Activated CD4-positive, alpha-beta T cell treated with anti-CD3 and anti-CD28 coated beads, Interleukin-2, amount 50 U/mL, for 48 hours (primary cell): Measurements from ENCODE around the gene CD37.
"Not testable (repeated sequence)": the region's sequence is repeated elsewhere in the genome, so short reads cannot be mapped to it uniquely, and the experiment has no call there.

Experiments
- DNase-seq, 2 experiments: peaks; one replicate each; pipeline ENCODE4 v3.0.0-alpha.2; 2020

CD37 gene

GRCh38 chr19:49348305-49349189 lies 13.3 kb downstream of the CD37 start:
- DNase-seq: no peak

- no peak for DNase-seq
Measured at GRCh38 chr19:49349567-49349966, 14.4 kb downstream of the CD37 start.

GRCh38 chr19:49355909-49356353 lies 20.7 kb downstream of the CD37 start:
- DNase-seq: no peak

GRCh38 chr19:49356382-49356781 lies 21.2 kb downstream of the CD37 start:
- DNase-seq: no peak

- DNase-seq: no peak
Measured at GRCh38 chr19:49357186-49357585, 22.0 kb downstream of the CD37 start.

GRCh38 chr19:49359851-49360820 lies 24.9 kb downstream of the CD37 start:
- DNase-seq: no peak

GRCh38 chr19:49361438-49362047 lies 26.3 kb downstream of the CD37 start:
- peak in 1 of 2 experiments; percentile 27 for DNase-seq

- no peak for DNase-seq
Measured at GRCh38 chr19:49362048-49362928, 27.1 kb downstream of the CD37 start, which contains the start of gene TEAD2. Gene TEAD2 (minus strand): TSS chr19:49362416. CDS start chr19:49360075, 2,341 bp downstream.

- no peak for DNase-seq
Measured at GRCh38 chr19:49362929-49363267, 27.7 kb downstream of the CD37 start.

GRCh38 chr19:49363268-49364082 lies 28.3 kb downstream of the CD37 start, which contains the start of gene DKKL1:
Gene DKKL1 (plus strand): TSS chr19:49363877. CDS start chr19:49363999, 122 bp downstream.
- peak; percentile 87 to 91 for DNase-seq

- no peak for DNase-seq
Measured at GRCh38 chr19:49364083-49364737, 29.0 kb downstream of the CD37 start.

GRCh38 chr19:49366110-49366509 lies 30.9 kb downstream of the CD37 start:
- no peak for DNase-seq

GRCh38 chr19:49368711-49369358 lies 33.6 kb downstream of the CD37 start:
- DNase-seq: no peak

GRCh38 chr19:49371184-49371583 lies 36.0 kb downstream of the CD37 start:
- DNase-seq: no peak

- not testable (repeated sequence) for DNase-seq
Measured at GRCh38 chr19:49373174-49373573, 38.0 kb downstream of the CD37 start.

- DNase-seq: no peak
Measured at GRCh38 chr19:49374665-49375434, 39.6 kb downstream of the CD37 start.

GRCh38 chr19:49378512-49378911 lies 43.3 kb downstream of the CD37 start:
- no peak for DNase-seq

GRCh38 chr19:49380391-49380790 lies 45.2 kb downstream of the CD37 start:
- no peak for DNase-seq

- DNase-seq: no peak
Measured at GRCh38 chr19:49382639-49383038, 47.4 kb downstream of the CD37 start.
